Activated CD4-positive, alpha-beta T cell treated with anti-CD3 and anti-CD28 coated beads, Interleukin-2, amount 50 U/mL, for 16 hours (primary cell): ENCODE data around the gene C2orf78.
"Not testable (repeated sequence)": the region's sequence is repeated elsewhere in the genome, so short reads cannot be mapped to it uniquely, and the experiment has no call there.

Experiments
- DNase-seq: peaks from one replicate; pipeline ENCODE4 v3.0.0-alpha.2; 2020

The C2orf78 gene

DNA sequence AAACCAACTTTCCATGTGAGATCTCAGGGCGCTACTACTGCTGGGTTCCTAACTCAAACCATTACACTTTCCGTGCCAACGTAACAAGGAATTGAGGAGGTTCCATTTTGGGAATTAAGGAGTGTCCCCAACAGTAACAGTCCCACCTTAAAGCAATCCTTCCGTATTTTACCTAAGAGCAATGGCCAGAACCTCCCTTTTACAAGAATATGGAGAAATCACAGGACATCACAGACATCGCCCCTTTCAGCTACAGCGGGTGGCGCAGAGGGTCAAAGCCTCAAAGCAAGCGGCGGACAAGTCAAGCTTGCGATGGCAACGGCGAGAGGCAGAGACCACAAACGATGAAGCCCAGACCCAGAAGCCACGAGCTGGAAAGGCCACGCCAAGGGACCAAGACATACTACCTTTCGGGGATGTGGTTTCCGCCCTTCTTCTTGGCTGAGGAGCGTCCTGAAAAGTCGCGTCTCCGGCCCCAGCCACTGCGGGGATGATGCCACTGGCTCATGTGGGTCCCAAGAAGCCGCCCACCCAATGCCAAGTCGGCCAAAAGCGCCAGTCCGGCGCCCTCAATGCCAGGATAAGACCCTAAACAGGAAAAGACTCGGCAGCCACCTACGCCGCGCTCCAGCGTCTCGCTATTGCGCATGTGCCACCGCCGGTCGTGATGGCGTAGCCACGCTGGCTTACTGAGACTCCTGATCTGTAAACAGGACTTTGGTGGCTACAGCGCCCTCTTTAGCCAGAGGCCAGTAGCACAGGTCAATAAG, 4.3 kb upstream of the C2orf78 start, which contains the start of gene DUSP11:
TSS of gene DUSP11 (minus strand) at position 637 of the 770 bp plus-strand sequence. CDS start at position 508, 129 bp downstream.
- peak; percentile 98 for DNase-seq

DNA sequence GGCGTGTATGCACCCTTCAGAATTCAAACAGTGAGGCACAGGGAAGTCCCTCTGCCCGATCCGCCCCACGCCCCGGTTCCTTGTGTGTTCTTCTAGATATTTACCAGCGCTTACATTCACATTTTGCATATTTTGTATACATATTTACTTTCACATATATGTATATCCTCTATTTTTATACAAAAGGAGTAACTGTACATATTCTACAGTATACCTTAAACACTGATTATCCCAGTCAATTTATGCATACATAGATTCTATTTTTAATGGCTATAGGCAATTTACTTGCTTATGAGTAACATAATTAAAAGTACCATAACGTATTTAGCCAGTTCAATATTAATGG, 3.8 kb upstream of the C2orf78 start:
- DNase-seq, result no peak

DNA sequence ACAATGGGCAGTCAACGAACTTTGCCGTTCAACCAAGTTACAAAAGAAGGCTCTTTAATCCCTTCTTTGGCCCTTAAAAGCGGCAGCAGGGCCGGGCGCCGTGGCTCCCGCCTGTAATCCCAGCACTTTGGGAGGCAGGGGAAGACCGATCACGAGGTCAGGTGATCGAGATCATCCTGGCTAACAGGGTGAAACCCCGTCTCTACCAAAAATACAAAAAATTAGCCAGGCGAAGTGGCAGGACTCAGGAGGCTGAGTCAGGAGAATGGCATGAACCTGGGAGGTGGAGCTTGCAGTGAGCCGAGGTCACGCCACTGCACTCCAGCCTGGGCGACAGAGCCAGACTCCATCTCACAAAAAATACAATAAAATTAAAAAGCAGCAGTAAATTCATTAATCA, 581 bp upstream of the C2orf78 start:
- not testable (repeated sequence) for DNase-seq

DNA sequence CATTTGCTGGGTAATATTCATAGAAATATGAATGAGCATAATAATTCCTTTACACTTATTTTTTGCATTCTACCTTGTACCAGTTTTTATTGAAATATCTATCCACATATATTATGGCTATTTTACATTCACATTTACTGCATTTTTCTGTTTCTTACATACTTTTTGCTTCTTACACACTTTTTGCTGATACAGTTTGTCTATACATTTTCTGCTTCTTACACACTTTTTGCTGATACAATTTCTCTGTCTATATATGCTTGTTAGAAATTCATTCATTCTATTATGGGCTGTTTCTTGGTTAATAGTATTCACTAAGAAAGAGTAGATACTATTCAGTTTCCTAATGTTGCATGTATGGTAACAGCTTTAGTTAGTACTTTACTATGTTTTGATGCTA, 27.9 kb downstream of the C2orf78 start:
- DNase-seq, result no peak

DNA sequence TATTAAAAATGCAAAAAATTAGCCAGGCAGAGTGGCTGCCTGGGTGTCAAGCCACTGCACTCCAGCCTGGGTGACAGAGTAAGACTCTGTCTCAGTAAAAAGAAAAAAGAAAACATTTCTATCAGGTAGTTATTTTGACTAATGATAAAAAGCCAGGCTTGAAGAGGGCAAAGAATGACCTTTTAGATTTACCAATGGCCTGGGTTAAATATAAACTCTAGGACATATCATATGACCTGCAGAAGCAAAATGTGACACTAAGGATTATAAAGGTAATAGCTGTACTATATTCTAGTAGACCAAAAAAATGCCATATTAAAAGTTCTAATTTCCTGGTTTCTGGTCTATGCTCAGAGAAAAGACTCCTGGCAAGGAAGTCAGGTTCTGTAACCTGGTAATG, 28.7 kb downstream of the C2orf78 start:
- DNase-seq, result no peak

DNA sequence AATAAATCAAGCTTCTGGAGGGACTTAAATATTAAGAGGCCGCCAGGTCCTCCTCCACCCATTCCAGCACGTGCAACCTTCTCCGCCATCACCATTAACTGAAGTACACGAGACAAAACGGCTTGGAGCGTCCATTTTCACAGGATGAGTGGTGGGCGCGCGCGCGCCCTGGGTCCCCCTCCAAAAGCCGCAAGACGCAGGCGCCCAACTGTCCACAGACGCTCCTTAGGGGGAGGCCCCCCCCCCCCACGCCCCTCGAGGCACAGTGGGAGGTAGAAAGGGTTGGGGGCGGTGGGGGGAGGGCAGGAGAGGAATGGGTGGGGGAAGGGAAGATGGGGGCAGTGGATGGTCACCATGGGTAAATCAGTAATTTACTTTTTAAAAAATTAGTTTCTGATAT, 34.3 kb downstream of the C2orf78 start:
- no peak for DNase-seq

DNA sequence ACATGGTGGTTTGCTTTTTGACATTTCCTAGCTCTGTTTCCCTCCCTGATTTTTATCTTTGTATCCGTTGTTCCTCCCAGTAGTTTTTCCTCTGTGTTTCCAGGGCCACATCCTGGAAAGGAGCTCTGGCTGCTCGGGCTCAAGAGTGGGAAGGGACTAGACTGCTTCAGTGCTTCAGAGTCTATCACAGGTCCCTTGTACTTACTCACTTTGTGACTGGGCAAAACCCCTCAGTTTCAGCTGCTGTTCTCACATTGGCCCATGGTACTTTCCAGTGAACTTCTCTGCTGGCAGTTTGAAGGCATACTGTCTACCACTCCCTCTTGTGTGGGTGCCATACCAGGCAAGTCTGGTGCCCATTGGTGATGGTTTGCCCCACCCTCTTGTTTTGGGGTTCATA, 37.2 kb downstream of the C2orf78 start:
- DNase-seq, result peak; percentile 69

DNA sequence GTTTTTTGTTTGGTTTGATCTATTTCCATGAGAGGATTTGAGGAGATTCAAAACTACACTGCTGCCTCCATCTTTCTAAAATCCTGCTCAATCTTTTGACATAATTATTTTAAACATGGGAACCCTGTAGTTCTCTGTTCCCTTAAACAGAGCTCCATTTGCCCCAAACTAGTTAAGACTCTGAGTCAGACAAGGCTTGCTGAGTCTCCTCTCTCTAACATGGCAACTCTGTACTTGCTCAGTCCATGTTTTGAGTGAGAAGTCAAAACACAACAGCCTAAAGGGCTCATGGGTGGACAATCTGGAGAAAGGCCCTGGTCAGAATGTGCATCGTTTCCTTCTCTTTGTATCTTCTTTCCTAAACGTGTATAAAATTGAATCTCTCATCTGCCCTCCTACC, 37.7 kb downstream of the C2orf78 start:
- no peak for DNase-seq

DNA sequence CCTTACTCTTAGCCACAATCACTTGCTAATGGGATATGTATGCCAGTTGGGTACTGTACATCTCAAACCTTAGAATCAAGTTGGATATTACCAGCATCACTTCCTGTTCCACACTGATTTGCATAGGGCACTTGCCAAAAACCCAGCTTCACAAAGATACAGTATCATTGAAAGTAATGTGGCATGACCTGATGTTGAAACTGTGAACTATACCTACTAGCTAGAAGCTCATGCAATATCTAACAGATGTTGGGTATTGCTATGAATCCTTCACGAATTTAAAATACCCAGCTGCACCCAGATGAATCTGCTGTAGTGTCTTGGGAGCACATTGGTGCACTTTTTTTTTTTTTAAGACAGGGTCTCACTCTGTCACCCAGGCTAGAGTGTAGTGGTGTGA, 38.3 kb downstream of the C2orf78 start:
- peak; percentile 28 for DNase-seq

DNA sequence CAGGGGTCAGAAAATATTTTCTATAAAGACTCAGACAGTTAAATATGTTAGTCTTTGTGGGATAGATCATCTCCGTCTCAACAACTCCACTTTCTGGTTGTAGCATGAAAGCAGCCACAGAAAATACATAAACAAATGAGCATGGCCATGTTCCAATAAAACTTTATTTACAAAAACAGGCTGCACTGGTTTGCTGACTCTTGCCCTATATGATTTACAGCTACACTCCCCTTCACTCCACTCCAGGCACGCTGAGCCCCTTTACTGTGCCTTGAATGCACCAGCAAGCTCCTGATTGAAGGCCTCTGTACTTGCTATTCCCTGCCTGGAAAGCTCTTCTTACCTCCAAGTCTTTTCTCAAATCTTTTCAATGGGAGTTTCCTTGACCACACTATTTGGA, 39.0 kb downstream of the C2orf78 start:
- DNase-seq, result no peak

DNA sequence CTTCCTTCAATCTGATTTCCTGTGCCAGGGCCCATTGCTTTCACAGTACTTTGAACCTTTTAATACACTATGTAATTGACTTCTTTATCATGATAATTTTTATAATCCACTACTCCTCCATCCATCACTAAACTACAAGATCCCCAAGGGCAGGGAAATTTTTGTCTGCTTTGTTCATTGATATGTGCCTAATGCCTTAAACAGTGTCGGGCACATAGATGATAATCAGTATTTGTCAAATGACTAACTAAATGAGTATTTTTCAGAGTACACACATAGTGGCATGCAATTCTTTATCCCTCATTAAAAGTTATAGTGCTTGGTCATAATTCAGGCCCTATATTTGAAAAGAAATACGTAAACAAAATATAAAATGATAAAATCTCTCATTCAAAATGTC, 39.4 kb downstream of the C2orf78 start:
- DNase-seq, result no peak

DNA sequence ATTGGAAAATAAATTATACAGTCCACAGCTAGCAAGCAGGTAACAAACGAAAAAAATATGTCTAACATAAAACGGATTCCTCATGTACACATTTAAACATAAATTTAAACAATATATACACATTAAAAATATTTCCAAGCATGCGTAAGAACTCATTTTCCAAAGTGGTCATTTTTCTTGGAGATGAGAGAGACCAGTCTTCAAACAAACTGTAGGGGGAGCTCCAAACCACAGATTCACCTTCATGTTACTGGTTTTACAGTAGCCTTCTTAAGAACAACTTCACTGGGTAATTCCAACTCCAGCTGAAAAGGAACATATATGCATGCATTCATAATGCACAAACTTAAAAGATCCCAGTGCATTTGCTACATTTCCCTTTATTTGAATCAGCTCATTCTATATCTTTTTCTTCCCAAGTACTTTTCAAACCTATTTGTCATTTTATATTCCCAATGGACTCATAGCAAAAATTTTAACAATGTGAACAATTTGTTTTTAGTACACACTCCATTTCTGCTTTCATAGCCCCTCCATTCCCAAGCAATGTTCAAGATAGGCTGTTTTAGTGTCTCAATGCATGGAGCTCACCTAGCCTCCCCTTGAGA, 40.0 kb downstream of the C2orf78 start:
- peak; percentile 71 for DNase-seq

DNA sequence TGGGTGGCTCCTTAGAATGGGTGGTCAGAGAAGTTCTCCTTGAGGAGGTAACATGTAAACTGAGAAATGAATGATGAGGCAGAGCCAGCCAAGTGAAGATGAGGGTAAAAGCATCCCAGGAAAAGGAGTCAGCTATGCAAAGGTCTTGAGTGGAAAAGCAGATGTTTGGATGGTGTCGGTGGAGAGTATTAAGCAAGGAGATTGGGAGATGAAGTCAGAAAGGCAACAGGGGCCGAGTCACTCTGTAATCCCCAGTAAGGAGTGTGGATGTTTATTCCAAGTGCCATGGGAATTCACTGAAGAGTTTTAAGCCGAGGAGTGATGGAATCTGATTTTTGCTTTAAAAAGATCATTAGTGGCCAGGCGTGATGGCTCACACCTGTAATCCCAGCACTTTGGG, 41.4 kb downstream of the C2orf78 start:
- no peak for DNase-seq

DNA sequence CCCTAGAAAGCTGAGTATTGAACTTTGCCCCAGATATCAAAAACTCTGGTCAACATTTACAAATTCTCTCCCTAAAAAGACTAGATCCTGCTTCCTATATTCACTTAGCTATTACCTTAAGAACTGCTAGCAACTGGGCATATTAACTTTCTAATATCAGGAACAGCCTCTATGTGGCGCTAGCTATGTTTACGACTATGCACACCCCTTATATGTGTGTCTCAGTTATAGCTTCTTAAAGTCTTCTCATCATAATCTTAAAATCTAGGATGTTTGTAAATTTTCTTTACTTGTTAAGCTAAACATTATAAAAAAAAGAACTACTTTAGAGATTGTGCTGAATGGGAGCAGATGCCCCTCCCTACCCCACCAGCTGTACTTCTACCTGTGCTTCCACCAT, 43.0 kb downstream of the C2orf78 start:
- DNase-seq, result peak; percentile 26

DNA sequence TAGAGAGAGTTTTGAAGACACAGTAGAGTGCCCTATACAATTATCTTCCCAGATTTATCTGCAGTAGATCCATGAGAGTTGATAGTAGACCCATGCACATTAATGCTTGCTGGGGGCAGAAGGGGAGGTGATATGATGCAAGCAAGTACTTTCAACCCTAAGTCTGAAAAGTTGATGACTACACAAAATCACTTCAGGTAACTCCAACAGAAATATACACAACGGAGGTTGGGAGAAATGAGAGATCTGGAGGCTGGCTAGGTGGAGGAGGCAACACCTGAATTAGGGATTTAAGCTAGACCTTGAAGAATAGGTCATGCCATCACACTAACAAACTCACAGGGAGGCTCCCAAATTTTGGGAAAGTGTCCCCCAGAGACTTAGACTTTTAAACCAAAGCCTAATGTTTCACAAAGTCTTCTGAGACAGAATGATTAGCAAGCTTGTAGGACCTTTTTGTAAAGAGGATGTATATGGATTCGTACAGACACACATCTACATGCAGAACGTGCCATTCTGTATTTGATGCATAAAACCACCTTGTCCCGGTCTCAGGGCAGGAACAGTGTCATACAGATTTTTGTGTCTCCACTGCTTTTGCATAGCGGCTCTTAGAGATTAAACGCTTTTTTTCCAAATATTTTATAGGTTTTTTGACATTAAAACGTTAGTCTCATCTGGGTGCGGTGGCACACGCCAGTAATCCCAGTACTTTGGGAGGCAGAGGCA, 43.8 kb downstream of the C2orf78 start:
- DNase-seq, result no peak

DNA sequence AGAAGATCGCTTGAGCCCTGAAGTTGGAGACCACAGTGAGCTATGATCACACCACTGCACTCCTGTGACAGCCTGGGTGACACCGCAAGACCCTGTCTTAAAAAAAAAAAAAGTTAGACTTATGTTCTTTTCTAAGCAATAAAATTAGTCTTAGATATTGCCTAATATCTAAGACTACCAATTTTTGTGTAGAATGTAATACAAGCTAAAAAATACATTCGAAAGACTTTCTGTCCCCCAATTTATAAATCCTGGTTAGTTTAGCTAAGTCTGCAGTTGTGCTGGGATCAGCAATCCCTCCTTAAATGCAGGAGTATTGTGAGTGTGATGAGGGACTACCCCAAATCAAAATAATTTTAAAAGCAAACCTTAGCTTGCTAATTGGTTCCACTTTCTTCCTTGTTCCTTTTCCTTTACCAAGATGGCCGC, 44.4 kb downstream of the C2orf78 start:
- no peak for DNase-seq

DNA sequence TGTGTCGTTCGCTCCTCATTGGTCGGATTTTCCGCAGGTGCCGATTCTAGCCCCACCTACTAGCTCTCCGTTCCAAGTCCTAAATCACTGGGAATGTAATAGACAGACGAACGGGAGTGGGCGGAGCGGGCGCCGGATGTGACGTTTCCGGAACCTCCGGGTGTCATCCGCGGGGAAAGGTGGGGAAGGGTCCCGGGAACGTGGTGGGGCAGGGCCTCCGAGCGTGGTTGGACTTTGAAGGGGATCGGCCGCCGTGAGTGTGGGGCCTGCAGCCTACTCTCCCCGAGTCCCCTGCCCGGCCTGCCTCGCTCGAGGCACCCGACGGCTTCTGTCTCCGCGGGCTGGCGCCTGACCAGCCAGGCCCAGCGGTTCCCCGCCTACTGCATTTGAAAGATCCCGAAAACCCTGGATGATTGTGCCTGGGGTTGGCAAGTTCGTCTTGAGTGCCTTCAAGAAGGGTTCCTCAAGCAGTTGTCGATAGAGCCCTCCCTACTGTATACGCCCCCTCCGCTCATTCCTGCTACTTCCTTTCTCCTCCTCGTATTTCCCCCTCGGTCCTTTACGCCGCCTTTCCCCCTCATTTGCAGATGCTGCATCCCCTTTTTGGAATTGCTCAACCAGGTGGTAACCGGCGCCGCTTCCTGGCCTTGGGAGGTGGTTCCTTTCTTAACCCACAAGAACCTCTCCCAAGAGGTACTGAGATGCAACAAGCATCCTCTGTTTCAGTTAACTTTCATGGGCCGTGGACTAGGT, 45.0 kb downstream of the C2orf78 start, which contains the start of gene STAMBP:
TSS of gene STAMBP (plus strand) at position 144 of the 753 bp plus-strand sequence. CDS start 1,896 bp downstream, outside the sequence.
- DNase-seq, result peak; percentile 96

DNA sequence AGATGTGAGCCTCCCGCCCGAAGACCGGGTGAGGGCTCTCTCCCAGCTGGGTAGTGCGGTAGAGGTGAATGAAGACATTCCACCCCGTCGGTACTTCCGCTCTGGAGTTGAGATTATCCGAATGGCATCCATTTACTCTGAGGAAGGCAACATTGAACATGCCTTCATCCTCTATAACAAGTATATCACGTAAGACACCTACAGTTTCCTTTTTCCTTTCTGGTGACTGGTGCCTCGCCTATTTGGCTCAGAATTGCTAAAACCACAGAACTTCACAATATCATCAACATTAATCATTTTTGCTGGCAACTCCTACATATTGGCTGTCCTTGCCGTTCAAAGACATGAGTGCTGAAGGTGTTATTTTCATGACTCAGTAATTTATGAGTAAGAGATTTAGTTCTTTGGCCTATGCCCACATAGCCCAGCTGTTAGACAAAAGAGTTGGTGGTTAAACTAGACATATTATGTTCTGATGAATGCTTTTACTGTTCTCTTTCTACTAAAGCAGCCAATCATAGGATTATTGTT, 47.0 kb downstream of the C2orf78 start:
- peak; percentile 83 for DNase-seq

DNA sequence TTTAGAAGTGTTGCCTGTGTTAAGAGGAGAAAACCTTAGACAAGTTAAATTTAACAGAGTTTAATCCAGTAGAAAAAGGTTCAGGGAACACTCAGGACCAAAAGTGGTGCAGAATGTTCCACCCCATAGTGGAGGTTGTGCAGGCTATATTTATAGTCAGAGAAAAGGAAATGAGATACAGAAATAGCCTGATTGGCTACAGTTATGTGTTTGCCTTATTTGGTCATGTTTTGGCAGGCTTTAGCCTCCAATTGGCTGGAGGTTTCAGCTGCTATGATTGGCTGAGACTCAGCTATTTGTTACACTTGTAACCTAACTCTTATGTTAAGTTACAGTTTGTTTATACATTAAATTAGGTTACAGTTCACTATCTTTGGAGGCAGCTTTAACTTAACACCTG, 48.9 kb downstream of the C2orf78 start:
- no peak for DNase-seq

DNA sequence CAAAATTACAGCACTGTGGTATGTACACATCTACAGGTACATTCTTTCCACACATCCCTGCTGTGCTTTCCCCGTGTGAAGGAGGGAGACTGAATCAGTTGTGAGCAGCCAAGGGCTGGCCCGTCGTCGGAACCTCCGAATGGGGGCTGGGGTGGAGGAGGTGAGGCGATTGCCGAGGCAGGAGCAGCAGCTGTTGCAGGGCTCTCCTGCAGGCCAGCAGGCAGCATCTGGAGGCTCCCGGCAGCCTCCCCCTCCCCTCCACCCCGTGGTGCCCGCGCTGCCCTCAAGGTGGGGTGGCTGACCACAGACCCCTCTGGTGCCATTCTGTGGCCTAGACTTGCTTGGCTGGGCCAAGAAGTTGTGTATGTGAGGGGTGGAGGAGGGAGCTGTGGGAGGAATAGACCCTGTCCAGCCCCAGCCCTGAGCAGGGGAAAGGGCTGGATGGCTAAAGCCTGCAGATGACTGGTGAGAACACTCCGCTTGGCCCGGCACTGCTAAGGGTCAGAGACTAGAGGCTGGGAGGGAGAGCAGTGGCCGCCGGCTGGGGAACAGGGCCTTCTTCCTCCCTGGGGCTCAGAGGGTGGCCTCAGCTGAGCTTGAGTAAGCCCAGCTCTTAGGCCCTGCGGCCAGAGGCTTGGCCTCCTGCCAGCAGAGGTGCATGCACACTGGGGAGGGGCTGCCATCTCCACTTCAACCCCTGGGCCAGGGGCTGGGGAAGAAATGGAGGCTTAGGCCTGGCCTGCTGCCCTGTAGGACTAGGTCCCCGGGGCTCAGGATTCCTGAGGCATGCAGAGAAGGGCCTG, 52.4 kb downstream of the C2orf78 start:
- DNase-seq, result no peak

DNA sequence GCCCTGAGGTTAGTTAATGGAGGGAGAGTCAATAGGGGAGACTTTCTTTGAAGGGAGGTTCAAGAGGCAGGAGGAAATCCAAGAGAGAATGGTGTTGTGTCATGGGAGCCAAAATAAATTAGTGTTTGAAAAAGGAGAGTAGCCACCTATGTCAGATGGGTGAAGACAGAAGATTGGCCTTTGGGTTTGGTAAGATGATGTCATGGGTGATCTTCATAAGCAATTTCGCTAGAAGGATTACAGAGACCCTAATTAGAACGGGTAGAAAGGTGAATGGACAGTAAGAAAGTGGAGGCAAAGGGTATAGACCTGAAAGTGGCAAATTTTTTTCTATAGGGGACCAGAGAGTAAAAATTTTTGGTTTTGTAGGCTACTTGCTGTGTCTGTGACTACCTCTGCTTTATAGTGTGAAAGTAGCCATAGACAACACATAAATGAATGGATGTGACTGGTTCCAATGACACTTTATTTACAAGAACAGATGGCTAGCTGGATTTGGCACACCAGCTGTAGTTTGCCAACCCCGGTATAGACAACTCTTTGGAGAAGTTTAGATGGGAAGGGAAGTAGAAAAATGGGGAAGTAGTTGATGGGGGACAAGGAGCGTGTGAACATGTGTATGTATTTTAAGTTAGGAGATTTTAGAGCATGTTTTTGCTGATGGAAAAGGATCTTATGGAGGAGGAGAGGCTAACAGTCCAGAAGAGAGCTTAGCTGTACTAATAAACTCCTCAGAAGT, 54.0 kb downstream of the C2orf78 start:
- DNase-seq, result no peak
